NB4 (cell line): ENCODE results near the gene KDM4B.

Experiments used
- CTCF ChIP-seq: IDR thresholded peaks from one replicate; pipeline ENCODE4 v1.5.1; 2012; ENCODE audit warnings: low read depth, low read length
- MYC ChIP-seq: IDR thresholded peaks from 2 replicates; pipeline ENCODE4 v1.6.1; 2011; ENCODE audit warnings: low read depth, low read length
- POLR2A ChIP-seq: IDR thresholded peaks from 2 replicates; pipeline ENCODE4 v1.6.1; 2011; ENCODE audit warnings: mild to moderate bottlenecking; ENCODE audit not compliant: insufficient read length; ENCODE audit errors: extremely low read depth
- TF ChIP-seq, protein P1 (sequence below): IDR thresholded peaks from 2 replicates; pipeline ENCODE4 v1.6.1; 2011; ENCODE audit warnings: low read depth, low read length

- TF ChIP-seq CTCF (no peak), POLR2A (no peak), MYC (no peak)
- TF ChIP-seq, protein P1, sequence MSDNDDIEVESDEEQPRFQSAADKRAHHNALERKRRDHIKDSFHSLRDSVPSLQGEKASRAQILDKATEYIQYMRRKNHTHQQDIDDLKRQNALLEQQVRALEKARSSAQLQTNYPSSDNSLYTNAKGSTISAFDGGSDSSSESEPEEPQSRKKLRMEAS, result no peak
Measured at GRCh38 chr19:5177745-5178450, 209.0 kb downstream of the KDM4B start.
